Activated T-helper 2 cell treated with anti-CD3 and anti-CD28 coated beads, Interferon-gamma antibody, Interleukin-2, Interleukin-4, amounts not matched to agents 10 μg/mL and 5 μg/mL and 100 μg/mL, durations not matched to agents 14 hours and 24 hours and 36 hours (primary cell): ENCODE data around the gene CCDC191. TPM values are rescaled to one million over a fixed set of nuclear protein-coding genes. Genes with fewer than 3 reads are reported as not detected.

Source experiments
- DNase-seq: peaks from one replicate; pipeline ENCODE4 v3.0.0; 2021; ENCODE audit warnings: low spot score
- H3K27ac Mint-ChIP-seq: one replicate; pipeline ENCODE4 v1.8.0; 2021; ENCODE audit warnings: mixed read lengths
- H3K27me3 Mint-ChIP-seq: one replicate; pipeline ENCODE4 v1.8.0; 2021; ENCODE audit warnings: low read depth, mixed read lengths
- H3K36me3 Mint-ChIP-seq: one replicate; pipeline ENCODE4 v1.8.0; 2021; ENCODE audit warnings: low read depth, mixed read lengths
- H3K4me1 Mint-ChIP-seq: one replicate; pipeline ENCODE4 v1.8.0; 2021; ENCODE audit warnings: low read depth, mixed read lengths
- H3K4me3 Mint-ChIP-seq: one replicate; pipeline ENCODE4 v1.8.0; 2021; ENCODE audit warnings: low read depth, mild to moderate bottlenecking, moderate library complexity, mixed read lengths
- H3K9me3 Mint-ChIP-seq: one replicate; pipeline ENCODE4 v1.8.0; 2021; ENCODE audit warnings: mixed read lengths
- intact Hi-C: fragments of 100-400 bp; cut with micrococcal nuclease; formaldehyde crosslinking; loops from one replicate; pipeline ENCODE4 v1.15.1; 2023
- total RNA-seq: library from RNA; stranded (reverse); gene quantifications from 2 replicates; pipeline ENCODE4 v1.2.3, GENCODE V29; 2022

CCDC191 gene
- total RNA-seq, 1 donor from 2014 or later, result 0.68 TPM

GRCh38 chr3:114083112-114083511, 26.8 kb upstream of the CCDC191 start:
- no peak overlapping the region for H3K27ac Mint-ChIP-seq
- H3K36me3 Mint-ChIP-seq, result peaks cover 81% of the 10 kb centered on the region
- no peaks in the 10 kb centered on the region for H3K4me1 Mint-ChIP-seq
- H3K27me3 Mint-ChIP-seq, result no peaks in the 10 kb centered on the region
- intact Hi-C loops, result no loop called here
- H3K9me3 Mint-ChIP-seq, result no peaks in the 10 kb centered on the region
- H3K4me3 Mint-ChIP-seq, result no peak overlapping the region
- DNase-seq, result no peak

- no peaks in the 10 kb centered on the region for H3K9me3 Mint-ChIP-seq
- no peak overlapping the region for H3K4me3 Mint-ChIP-seq
- intact Hi-C loops, result no loop called here
- peaks cover 80% of the 10 kb centered on the region for H3K36me3 Mint-ChIP-seq
- H3K27me3 Mint-ChIP-seq, result no peaks in the 10 kb centered on the region
- H3K27ac Mint-ChIP-seq, result no peak overlapping the region
- DNase-seq, result no peak
- no peaks in the 10 kb centered on the region for H3K4me1 Mint-ChIP-seq
Measured at GRCh38 chr3:114081037-114081436, 24.7 kb upstream of the CCDC191 start.

- no peak overlapping the region for H3K27ac Mint-ChIP-seq
- intact Hi-C loops, result no loop called here
- no peak for DNase-seq
- peaks cover 79% of the 10 kb centered on the region for H3K36me3 Mint-ChIP-seq
- H3K4me1 Mint-ChIP-seq, result no peaks in the 10 kb centered on the region
- no peaks in the 10 kb centered on the region for H3K9me3 Mint-ChIP-seq
- no peaks in the 10 kb centered on the region for H3K27me3 Mint-ChIP-seq
- H3K4me3 Mint-ChIP-seq, result no peak overlapping the region
Measured at GRCh38 chr3:114080201-114080600, 23.9 kb upstream of the CCDC191 start.

- Mint-ChIP-seq H3K9me3 (no peaks in the 10 kb centered on the region), H3K4me3 (no peak overlapping the region), H3K4me1 (no peaks in the 10 kb centered on the region), H3K27me3 (no peaks in the 10 kb centered on the region), H3K36me3 (peaks cover 81% of the 10 kb centered on the region), H3K27ac (no peak overlapping the region)
- no peak for DNase-seq
- intact Hi-C loops, result no loop called here
Measured at GRCh38 chr3:114079761-114080160, 23.4 kb upstream of the CCDC191 start.

- Mint-ChIP-seq H3K9me3 (no peaks in the 10 kb centered on the region), H3K27me3 (no peaks in the 10 kb centered on the region), H3K4me1 (no peaks in the 10 kb centered on the region), H3K4me3 (no peak overlapping the region), H3K36me3 (peaks cover 83% of the 10 kb centered on the region), H3K27ac (no peak overlapping the region)
- intact Hi-C loops, result no loop called here
- DNase-seq, result no peak
Measured at GRCh38 chr3:114078126-114078525, 21.8 kb upstream of the CCDC191 start.

GRCh38 chr3:114076711-114077110, 20.4 kb upstream of the CCDC191 start:
- no peak for DNase-seq
- H3K9me3 Mint-ChIP-seq, result no peaks in the 10 kb centered on the region
- H3K4me1 Mint-ChIP-seq, result no peaks in the 10 kb centered on the region
- intact Hi-C loops, result no loop called here
- peaks cover 85% of the 10 kb centered on the region for H3K36me3 Mint-ChIP-seq
- no peaks in the 10 kb centered on the region for H3K27me3 Mint-ChIP-seq
- no peak overlapping the region for H3K4me3 Mint-ChIP-seq
- no peak overlapping the region for H3K27ac Mint-ChIP-seq

- Mint-ChIP-seq H3K4me3 (no peak overlapping the region), H3K36me3 (peaks cover 71% of the 10 kb centered on the region), H3K9me3 (no peaks in the 10 kb centered on the region), H3K27me3 (no peaks in the 10 kb centered on the region), H3K4me1 (no peaks in the 10 kb centered on the region), H3K27ac (no peak overlapping the region)
- DNase-seq, result no peak
- intact Hi-C loops, result no loop called here
Measured at GRCh38 chr3:114071786-114072185, 15.5 kb upstream of the CCDC191 start.

GRCh38 chr3:114068336-114068735, 12.0 kb upstream of the CCDC191 start:
- intact Hi-C loops, result no loop called here
- Mint-ChIP-seq H3K36me3 (peaks cover 57% of the 10 kb centered on the region), H3K9me3 (no peaks in the 10 kb centered on the region), H3K4me1 (no peaks in the 10 kb centered on the region), H3K4me3 (no peak overlapping the region), H3K27ac (no peak overlapping the region), H3K27me3 (no peaks in the 10 kb centered on the region)
- DNase-seq, result no peak

GRCh38 chr3:114067804-114068203, 11.5 kb upstream of the CCDC191 start:
- Mint-ChIP-seq H3K36me3 (peaks cover 53% of the 10 kb centered on the region), H3K27me3 (no peaks in the 10 kb centered on the region), H3K9me3 (no peaks in the 10 kb centered on the region), H3K27ac (no peak overlapping the region), H3K4me3 (no peak overlapping the region), H3K4me1 (peaks cover 2% of the 10 kb centered on the region)
- intact Hi-C loops, result no loop called here
- DNase-seq, result no peak

- Mint-ChIP-seq H3K4me1 (peaks cover 22% of the 10 kb centered on the region), H3K27me3 (no peaks in the 10 kb centered on the region), H3K27ac (no peak overlapping the region), H3K9me3 (no peaks in the 10 kb centered on the region), H3K4me3 (no peak overlapping the region), H3K36me3 (peaks cover 31% of the 10 kb centered on the region)
- no peak for DNase-seq
- intact Hi-C loops, result no loop called here
Measured at GRCh38 chr3:114060906-114061655, 4.8 kb upstream of the CCDC191 start.

- H3K27ac Mint-ChIP-seq, result no peak overlapping the region
- DNase-seq, result no peak
- intact Hi-C loops, result no loop called here
- no peaks in the 10 kb centered on the region for H3K9me3 Mint-ChIP-seq
- H3K4me1 Mint-ChIP-seq, result peaks cover 30% of the 10 kb centered on the region
- no peaks in the 10 kb centered on the region for H3K27me3 Mint-ChIP-seq
- H3K36me3 Mint-ChIP-seq, result peaks cover 16% of the 10 kb centered on the region
- H3K4me3 Mint-ChIP-seq, result peak overlapping the region; percentile 75
Measured at GRCh38 chr3:114058646-114059045, 2.3 kb upstream of the CCDC191 start.

GRCh38 chr3:114057011-114057347, 653 bp upstream of the CCDC191 start:
- Mint-ChIP-seq H3K27ac (peak overlapping the region; percentile 89), H3K4me3 (peak overlapping the region; percentile 91), H3K27me3 (no peaks in the 10 kb centered on the region), H3K4me1 (peaks cover 25% of the 10 kb centered on the region), H3K9me3 (no peaks in the 10 kb centered on the region), H3K36me3 (peaks cover 16% of the 10 kb centered on the region)
- intact Hi-C loops, result loop anchor here (2.0 kb wide), 3 partner anchors 110 to 362 kb away; partner anchors contain the start of gene GRAMD1C
- DNase-seq, result no peak

- H3K4me1 Mint-ChIP-seq, result peaks cover 8% of the 10 kb centered on the region
- intact Hi-C loops, result no loop called here
Measured at GRCh38 chr3:114052216-114052615, 4.1 kb downstream of the CCDC191 start.

GRCh38 chr3:114043205-114043604, 13.1 kb downstream of the CCDC191 start:
- Mint-ChIP-seq H3K27me3 (peaks cover 10% of the 10 kb centered on the region), H3K36me3 (no peaks in the 10 kb centered on the region), H3K27ac (no peak overlapping the region), H3K9me3 (no peaks in the 10 kb centered on the region), H3K4me1 (no peaks in the 10 kb centered on the region), H3K4me3 (no peak overlapping the region)
- intact Hi-C loops, result no loop called here
- no peak for DNase-seq

More at GRCh38 chr3:114052216-114052615, 4.1 kb downstream of the CCDC191 start:
- H3K36me3 Mint-ChIP-seq, result no peaks in the 10 kb centered on the region
- H3K9me3 Mint-ChIP-seq, result no peaks in the 10 kb centered on the region
- H3K27me3 Mint-ChIP-seq, result peaks cover 8% of the 10 kb centered on the region
- DNase-seq, result no peak
- no peak overlapping the region for H3K27ac Mint-ChIP-seq
- H3K4me3 Mint-ChIP-seq, result no peak overlapping the region
